Activated naive CD4-positive, alpha-beta T cell treated with Interleukin-2 at 50 U/mL for 16 hours (primary cell): Measurements from ENCODE around the gene ZNF862.

Experiments used
- DNase-seq: peaks from one replicate; pipeline ENCODE4 v3.0.0-alpha.2; 2020

The ZNF862 gene

DNA sequence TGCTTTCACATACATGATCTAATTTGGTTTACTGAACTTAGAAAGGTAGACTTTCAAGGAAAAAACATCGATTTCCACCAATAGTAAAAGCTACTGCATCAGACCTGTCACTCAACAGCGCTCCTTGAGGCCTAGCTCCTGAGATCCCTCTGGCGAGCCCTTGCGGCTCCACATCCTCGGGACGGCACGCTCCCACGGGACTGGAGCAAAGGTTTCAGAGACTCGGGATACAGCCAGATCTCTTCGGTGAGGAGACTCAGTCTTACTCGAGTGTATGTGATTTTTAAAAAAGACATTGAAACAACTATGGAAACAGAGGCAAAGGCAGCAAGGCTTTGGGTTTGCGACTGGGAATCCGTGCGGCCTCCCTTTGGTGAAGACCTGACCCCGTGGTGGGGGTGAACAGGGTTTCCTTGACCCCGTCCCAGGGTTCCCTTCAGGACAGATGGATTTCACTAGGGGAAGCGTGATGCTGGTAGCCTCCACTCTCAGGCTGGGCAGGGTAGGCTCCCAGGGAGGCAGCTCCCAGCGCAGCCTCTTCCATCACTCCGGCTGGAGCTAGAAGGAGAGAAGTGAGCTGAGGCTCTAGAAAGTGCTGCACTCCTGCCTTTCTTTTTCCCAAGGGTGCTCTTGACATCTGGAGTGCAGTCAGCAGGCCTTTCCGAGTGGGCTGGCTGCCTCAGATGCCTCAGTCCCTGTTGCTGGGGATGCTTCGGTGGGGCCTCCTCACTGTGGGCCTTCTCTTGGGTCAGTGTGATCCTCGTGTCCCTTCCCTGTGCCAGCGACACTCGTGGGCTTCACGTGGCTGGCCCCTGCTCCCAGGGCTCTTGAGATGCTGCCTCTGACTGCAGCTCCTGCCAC lies 29.8 kb downstream of the ZNF862 start:
- DNase-seq = no peak

GRCh38 chr7:149868623-149869290 lies 30.6 kb downstream of the ZNF862 start:
- DNase-seq = no peak

DNA sequence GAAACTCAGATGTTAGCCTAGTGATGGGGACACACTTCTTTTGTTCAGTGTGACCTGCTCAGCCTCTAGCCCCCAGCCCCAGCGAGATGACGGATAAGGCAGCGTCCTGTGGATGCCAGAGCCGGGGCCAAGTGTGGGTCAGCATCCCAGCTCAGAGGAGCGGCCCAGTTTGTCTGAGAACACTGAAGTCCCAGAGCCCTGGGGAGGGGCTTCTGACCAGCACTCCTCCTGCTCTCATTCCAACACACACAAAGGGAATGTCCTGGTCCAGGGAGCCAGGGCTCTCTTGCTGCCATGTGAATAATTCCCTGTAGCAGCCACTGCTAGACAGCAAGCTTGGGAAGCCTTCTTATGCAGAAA lies 31.1 kb downstream of the ZNF862 start:
- no peak for DNase-seq

- no peak for DNase-seq
Measured at GRCh38 chr7:149869867-149870266, 31.7 kb downstream of the ZNF862 start.

- no peak for DNase-seq
Measured at GRCh38 chr7:149870274-149870673, 32.1 kb downstream of the ZNF862 start.

DNA sequence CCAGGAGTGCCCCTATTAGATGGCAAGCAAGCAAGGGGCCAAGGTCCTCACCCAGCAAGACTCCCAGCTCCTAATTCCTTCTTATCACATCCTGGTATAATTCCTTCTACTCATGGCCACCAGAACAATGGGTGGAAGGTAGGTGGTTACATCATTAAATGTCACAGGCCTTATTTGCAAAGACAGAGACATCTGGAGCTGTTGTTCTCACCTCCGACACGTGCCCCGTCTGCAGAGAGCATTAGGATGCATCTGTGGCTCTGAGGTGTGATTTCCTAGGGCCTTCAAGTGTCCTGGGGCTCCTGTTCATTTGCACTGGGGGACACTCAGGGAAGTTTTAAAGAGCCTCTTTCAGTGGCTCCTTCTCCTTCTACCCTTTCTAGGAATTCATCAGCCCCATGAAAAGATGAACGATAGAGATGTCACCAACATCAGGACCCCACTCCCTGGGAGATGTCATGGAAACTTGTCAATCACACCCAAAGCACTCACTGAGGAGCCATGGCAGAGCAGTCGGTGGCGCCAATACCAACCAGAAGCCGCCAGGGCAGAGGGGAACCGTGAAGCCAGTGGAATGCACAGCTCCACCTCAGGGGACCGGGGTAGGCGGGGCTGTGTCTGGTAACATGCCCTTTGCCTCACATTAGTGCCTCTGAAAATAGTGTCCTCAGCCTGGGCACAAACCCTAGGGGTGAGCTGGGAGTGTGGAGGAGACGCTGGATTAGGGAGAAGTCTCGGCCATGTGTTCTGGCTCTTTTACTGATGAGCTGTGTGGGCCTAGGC lies 32.7 kb downstream of the ZNF862 start:
- no peak for DNase-seq

DNA sequence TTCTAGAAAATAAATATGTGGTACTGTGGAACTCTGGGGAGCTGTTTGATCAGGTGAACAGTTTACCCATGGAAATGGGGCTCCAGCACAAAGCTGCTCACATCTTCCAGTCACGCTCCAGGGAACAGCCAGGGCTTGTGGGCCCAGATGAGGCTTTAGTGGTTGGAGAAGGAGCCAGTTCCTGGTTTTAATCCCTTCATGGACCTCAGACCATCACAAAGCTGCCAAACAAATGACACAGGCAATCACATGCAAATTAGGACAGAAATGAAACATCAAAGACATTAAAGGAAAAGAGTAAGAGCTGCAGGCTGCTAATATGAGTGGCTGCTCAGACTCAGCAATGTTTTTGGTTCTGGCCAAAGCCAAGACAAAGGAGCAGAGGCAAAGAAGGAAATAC lies 33.4 kb downstream of the ZNF862 start:
- no peak for DNase-seq

- no peak for DNase-seq
Measured at GRCh38 chr7:149872419-149873073, 34.4 kb downstream of the ZNF862 start.

GRCh38 chr7:149873074-149873969 lies 35.1 kb downstream of the ZNF862 start, which contains the start of gene ATP6V0E2:
Gene ATP6V0E2, plus strand, starts transcription at chr7:149873969. Its CDS starts 97 bp downstream, at chr7:149874066.
- peak; percentile 94 for DNase-seq

- no peak for DNase-seq
Measured at GRCh38 chr7:149873970-149874643, 35.9 kb downstream of the ZNF862 start.

DNA sequence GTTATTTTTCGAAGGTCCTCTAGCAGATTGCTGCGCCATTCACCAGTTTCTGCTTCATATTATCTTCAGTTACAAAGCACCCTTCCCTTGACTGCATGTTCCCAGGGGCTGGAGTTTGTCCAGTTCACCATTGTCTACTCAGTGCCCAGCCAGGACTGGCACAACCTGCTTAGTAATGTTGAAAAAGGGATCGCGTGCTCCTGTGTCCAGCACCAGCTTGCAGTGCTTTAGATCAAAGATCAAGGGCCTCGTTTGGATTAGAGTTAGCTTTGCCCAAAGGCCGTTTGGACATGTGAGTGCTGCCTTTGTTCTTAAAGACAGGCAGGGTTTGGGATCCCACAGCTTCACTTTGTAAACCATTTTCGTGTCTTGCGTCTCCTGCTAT lies 36.5 kb downstream of the ZNF862 start:
- no peak for DNase-seq

DNA sequence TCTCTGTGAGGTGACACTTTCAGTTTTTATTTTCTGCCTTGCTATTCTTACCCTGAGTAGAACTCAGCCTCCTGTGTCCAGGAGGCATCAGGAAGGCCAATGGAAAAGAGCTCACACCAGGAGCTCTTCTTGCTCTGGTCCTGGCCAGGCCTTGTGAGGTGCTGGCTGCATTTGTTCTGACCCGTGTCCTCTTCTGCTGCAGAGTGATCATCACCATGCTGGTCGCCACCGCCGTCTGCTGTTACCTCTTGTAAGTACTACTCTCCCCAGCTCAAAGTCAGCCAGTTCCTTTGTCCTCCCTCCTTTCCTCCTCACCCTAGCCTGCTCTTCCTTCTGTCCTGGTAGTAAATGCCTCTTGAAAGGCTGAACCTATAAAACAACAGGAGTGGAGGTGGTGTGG lies 37.2 kb downstream of the ZNF862 start:
- no peak for DNase-seq

GRCh38 chr7:149877890-149878522 lies 39.8 kb downstream of the ZNF862 start:
- no peak for DNase-seq

DNA sequence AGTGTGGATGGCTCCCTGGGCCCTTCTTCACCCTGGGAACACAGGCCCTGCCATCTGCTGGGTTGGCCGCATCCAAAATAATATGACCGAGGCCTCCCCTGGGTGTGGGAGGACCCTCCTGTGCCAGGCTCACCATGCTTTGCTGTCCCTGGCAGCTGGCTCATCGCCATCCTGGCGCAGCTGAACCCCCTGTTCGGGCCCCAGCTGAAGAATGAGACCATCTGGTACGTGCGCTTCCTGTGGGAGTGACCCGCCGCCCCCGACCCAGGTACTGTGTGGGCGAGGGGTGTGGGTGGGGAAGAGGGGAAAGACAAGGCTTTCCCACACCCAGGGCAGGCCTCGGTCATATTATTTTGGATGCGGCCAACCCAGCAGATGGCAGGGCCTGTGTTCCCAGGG lies 40.3 kb downstream of the ZNF862 start:
- no peak for DNase-seq

DNA sequence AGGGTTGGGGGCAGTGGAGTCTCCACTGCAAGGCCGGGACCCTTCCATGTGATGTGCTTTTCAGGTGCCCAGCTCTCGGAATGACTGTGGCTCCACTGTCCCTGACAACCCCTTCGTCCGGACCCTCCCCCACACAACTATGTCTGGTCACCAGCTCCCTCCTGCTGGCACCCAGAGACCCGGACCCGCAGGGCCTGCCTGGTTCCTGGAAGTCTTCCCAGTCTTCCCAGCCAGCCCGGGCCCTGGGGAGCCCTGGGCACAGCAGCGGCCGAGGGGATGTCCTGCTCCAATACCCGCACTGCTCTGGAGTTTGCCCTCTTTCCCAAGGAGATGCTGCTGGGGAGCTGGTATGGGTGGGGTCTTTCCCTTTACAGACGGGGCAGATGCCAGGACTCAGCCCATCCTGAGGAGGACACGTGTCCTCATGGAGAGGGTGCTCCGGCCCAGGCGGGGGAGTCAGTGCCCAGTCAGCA lies 41.1 kb downstream of the ZNF862 start:
- DNase-seq = no peak

DNA sequence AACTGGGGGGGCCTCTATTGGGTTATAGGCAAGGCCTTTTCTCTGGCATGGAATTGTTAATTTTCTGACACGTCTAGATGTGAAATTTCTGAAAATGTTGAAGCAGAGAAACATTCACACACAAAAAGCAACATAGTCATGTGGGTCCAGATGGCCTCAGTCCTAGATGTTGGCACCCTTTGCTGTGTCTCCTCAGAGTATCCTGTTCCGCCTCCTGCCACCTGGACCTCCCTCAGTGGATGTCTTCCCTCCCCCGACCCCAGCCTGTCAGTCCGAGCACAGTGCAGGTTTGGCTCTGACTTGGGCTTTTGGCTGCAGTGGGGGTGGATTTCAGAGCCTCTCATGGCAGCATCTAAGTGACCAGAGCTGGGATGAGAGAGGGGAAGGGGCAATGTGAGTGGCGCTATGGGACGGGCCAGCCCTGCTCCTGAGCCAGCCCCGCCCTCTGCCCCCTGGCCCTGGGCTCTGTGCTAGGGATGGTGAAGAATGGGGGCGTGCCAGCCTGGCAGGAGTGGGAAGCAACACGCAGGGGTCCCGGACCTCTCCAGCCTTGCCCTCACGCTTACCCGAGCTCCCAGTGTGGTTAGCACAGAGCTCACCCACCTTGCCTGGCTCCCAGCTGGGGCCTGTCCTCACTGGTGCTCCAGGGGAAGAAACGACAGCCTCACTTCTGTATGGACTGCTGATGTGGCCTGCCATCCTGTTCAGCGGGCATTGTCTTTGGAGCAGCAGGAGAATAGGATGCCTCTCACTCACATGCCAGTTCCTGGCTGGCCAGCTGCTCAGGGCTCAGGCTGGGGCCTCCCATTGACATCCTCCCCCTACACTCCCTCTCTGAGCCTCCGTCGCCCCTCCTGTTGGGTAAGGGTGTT lies 41.8 kb downstream of the ZNF862 start:
- no peak for DNase-seq

DNA sequence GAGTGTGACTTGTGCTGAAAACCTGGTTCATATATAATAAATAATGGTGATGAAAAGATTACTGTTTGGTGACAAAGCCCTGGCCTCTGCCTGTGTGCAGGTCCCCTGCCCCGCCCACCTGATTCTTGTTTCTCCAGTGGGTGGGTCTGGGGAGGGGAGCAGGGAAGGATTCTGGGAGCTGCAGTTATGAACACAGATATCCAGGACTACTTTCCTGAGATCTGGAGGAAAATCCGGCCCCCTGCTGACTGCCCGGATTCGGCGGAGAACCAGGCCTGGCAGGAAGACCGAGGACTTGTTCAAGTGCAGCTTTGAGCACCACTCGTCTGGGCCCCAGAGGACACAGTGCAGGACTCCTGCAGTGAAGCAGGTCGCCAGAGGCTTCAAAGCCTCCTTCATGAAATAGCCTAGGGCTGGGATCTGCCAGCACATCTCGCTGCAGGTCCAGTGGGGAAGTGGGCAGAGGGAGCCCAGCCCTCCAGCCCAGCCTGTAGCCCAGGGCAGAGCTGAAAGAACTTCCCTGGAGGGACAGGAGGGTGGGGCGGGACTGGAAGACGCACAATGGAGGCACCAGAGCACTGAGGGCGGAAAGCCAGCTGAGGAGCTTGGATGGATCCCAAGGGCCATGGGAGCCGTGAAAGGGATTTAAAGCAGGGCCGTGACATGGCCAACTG lies 42.6 kb downstream of the ZNF862 start:
- no peak for DNase-seq

- DNase-seq = no peak
Measured at GRCh38 chr7:149881328-149882247, 43.4 kb downstream of the ZNF862 start.
